GM18505 (cell line): Measurements from ENCODE around the gene PLPP2.
"Not testable (repeated sequence)": the region's sequence is repeated elsewhere in the genome, so short reads cannot be mapped to it uniquely, and the experiment has no call there.

ENCODE experiments used
- ATAC-seq: cut with Tn5 transposase; IDR thresholded peaks from one replicate; pipeline ENCODE4 v1.9.1; 2021; ENCODE audit not compliant: unreplicated experiment
- POLR2A ChIP-seq: IDR thresholded peaks from 4 replicates; pipeline ENCODE4 v1.6.1; 2011; ENCODE audit warnings: borderline replicate concordance; ENCODE audit not compliant: insufficient read depth, insufficient read length; ENCODE audit errors: extremely low read depth

PLPP2 gene

DNA sequence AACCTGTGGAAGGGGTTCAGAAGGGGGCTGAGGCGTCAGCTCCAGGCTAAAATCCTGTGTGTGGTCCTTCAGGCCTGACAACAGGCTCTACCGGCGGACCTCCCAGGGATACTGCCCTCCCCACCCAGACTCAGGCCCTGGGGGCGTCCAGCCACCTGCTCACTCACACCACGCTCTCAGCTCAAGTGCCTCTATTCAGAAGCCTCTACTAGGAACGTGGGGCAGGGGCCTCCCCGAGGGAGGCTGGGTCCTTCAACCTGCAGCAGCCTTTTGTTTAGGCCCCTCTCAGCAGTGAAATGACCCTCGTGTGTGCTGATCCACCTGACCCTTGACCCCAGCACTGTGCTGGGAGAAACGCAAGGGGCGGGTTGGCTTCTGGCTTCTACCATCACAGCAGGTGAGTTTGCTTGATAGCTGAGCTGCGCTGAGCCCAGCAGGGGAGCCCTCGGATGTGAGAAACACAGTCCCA, 10.6 kb downstream of the PLPP2 start:
- no peak for TF ChIP-seq POLR2A
- ATAC-seq = no peak

DNA sequence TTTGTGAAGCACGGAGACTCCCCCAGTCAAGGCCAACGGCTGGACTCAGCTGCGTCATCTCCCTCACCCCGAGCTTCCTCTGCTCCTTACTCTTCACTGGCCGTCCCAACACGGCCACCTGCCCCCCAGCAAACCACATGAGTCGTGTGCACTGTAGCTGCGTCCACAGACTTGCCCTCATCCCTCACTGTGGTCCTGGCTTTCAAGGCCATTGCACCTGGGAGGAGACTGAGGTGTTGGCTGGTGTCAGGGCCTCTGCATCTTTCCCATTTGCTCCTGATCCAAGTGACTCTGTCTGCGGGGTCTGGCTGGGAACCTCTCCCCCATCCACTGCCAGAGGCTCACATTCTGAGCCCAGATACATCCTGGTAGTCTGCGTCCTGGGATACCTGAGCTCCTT, 11.5 kb downstream of the PLPP2 start:
- TF ChIP-seq POLR2A = no peak
- ATAC-seq = no peak

DNA sequence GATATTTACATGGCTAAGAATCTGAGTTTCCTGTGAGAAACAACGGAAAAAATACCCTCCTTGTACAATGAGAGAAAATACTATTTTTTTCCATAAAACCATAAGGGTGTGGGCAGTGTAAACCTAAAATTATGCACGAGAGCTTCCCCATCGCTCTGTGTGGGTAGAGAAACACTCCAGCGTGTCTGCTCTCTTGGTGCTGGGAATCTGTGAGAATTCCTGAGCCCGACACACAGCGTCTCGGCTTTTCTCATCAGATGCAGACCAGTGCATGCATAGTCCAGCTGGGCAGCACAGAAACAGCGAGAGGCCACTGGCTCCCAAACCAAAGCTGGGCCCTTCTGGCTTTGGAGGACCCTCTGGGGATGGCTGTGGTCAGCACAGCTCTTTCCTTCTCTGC, 12.0 kb downstream of the PLPP2 start:
- ATAC-seq = no peak
- TF ChIP-seq POLR2A = no peak

DNA sequence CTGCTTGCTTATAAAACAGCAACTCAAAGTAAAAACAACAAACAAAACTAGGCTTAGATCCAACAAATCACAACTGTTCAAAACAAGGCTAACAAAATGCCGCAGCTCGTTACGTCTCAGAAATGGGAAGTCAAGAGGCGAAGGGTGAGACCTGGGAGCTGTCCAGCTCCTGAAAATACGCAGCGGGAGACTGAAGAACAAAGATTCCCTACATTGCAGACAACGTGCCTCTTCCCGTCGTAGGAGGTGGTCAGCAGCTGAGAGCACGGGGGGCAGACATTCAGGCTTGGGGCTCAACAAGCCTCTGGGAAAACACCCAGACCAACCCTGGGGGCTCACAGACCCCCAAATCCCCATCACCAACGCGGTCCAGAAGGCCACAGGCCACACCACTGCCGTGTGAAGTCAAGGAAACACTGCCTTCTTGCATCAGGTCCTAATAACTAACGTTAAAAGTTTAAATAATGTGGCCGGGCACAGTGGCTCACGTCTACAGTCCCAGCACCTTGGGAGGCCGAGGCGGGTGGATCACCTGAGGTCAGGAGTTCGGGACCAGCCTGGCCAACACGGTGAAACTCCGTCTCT, 13.5 kb downstream of the PLPP2 start:
- no peak for TF ChIP-seq POLR2A
- ATAC-seq = no peak

DNA sequence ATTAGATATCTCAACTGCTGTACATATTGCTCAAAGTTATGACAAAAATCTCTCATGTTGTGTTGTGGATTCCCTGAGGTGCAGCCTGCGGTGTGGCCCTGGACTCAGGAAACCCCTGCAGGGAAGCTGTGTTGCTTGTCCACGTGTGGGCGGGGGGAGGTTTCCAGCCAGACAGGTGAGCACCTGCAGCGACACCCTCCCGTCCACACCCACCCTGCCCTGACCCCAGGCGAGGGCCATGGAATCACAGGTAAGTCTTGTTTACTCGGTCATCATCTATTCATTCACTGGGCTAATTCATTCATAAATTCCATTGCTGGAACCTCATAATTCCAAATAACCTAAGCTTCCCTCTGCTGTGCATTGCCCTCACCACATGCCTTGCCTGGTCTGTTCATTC, 14.1 kb downstream of the PLPP2 start:
- no peak for TF ChIP-seq POLR2A
- no peak for ATAC-seq

DNA sequence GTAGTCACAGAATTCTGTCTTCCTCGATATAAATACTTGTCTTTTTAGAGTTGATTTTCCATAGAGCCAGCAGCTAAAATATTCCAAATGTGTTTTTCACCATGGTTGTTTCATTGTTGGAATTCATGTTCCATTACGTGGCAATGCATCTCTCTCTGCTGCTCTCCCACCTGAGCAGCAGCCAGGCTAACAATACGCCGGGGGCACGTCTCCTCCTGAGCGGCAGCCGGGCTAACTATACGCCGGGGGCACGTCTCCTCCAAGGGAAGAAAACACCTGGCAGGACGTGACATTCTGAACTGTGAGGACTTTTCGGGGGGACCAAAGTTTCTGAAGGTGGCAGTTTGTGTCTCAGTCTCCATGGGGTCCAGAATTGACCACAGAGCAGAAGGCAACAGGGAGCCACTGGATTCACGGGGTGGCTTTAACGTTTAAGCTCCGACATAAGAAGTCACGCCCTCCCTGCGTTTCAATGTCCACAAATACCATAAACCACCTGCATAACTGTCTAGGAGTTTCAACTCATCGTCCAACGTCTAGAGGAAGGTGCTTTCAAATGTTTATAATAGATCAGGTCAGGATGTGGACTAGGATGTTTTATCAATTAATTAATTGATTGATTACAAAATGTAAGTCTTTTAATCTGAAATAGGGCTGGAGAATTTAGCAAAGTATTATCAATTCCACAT, 15.1 kb downstream of the PLPP2 start:
- no peak for ATAC-seq
- no peak for TF ChIP-seq POLR2A

DNA sequence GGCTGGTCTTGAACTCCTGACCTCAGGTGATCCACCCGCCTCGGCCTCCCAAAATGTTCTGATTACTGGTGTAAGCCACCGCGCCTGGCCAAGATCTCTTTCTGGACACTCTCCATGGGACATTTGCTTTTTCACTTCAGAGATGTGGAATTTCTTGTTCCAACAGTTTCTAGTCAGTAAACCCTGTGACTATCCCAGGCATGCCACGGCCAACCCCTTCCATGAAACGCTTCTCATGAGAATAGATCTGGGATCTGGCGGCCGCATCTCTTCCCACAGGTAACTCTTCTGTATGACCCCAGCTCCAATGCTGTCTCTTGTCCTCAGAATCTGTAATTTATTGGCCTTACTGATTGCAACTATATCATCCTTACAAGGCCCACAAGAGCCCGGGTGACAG, 16.2 kb downstream of the PLPP2 start:
- ATAC-seq = no peak
- no peak for TF ChIP-seq POLR2A

DNA sequence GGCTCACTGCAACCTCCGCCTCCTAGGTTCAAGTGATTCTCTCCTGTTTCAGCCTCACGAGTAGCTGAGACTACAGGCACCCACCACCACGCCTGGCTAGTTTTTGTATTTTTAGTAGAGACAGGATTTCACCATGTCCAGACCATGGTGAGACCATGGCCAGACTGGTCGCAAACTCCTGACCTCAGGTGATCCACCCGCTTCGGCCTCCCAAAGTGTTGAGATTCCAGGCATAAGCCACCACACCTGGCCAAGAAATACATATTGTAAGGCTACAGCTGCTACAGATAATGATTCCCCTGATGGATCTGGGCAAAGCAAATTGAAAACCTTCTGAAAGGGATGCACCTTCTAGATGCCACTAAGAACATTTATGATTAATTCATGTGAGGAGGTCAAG, 17.8 kb downstream of the PLPP2 start:
- TF ChIP-seq POLR2A = no peak

DNA sequence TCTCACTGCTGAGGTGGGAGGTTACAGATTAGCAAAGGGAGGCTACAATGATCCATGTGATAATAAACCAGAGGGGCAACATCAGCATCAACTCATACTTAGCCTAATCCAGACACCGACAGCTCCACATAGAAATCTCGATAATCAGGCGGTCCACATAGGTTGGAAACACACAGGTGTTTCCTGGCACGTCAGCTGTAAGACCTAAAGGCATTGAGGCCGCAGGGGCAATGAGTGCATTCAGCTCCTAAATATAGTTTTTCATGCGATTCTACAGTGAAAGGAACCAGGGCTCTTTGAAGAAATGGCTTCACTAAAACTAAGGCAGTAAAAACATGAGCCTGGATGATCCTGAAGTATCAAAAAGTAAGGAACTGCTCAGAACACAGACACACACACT, 19.3 kb downstream of the PLPP2 start:
- no peak for ATAC-seq
- no peak for TF ChIP-seq POLR2A

More for the DNA sequence above, 17.8 kb downstream of the PLPP2 start:
- no peak for ATAC-seq

DNA sequence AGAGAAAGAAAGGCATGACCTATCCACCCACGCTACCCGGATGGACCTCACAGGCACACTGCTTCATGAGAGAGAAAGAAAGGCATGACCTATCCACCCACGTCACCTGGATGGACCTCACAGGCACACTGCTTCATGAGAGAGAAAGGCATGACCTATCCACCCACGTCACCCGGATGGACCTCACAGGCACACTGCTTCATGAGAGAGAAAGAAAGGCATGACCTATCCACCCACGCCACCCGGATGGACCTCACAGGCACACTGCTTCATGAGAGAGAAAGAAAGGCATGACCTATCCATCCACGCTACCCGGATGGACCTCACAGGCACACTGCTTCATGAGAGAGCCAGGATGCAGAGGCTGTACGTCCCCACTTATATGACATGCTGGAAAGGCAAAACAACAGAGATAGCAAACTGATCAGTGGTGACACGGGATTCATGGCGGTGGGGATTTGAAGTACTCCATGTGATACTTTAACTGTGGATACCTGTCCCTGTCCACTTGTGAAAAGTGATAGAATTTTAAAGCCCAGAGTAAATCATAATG, 20.4 kb downstream of the PLPP2 start:
- not testable (repeated sequence) for ATAC-seq

DNA sequence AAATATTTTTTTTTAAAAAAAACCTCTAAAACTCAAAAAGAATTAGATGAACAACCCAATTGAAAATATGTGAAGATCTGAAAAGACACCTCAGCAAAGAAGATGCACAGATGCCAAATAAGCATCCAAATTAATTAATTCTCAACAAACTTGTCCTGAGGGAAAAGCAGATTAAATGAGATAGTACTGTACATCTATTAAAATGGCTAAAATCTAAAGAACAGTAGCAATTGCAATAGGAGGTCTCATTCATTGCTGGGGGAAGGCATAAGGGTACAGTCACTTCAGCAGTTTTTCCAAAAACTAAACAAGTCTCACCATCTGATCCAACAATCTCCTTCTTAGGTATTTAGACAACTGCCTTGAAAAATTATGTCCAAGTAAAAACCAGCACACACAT, 22.0 kb downstream of the PLPP2 start:
- no peak for TF ChIP-seq POLR2A
- ATAC-seq = no peak

DNA sequence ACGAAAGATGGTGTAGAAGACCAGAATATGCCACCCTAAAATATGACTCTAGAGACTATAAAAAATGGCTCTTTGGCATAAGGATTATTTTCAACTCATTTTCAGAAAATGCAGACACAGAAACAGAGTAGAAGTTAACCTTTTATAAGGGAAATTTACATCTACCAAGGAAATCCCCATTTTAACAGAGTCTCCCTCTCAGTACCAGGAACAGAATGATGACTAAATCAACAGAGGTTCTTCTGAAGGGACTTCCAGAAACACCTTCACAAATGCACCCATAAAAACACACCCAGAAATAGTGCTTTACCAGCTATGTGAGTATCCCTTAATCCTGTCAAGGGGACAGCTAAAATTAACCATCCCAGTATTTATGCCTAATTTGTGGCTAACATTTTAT, 29.1 kb downstream of the PLPP2 start:
- no peak for TF ChIP-seq POLR2A
- ATAC-seq = no peak

DNA sequence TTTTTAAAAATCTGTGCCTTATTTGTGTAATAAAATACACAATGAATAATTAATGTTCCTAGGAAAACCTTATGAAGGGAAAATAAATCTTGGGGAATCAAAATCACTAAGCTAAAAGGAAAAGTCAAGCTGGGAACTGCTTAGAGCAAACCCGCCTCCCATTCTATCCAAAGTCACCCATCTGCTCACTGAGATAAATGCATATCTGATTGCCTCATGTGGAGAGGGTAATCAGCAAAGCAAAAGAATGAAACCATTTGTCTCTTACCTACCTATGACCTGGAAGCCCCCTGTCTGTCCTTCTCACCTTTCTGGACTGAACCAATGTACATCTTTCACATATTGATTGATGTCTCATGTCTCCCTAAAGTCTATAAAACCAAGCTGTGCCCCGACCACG, 34.4 kb downstream of the PLPP2 start:
- not testable (repeated sequence) for ATAC-seq

DNA sequence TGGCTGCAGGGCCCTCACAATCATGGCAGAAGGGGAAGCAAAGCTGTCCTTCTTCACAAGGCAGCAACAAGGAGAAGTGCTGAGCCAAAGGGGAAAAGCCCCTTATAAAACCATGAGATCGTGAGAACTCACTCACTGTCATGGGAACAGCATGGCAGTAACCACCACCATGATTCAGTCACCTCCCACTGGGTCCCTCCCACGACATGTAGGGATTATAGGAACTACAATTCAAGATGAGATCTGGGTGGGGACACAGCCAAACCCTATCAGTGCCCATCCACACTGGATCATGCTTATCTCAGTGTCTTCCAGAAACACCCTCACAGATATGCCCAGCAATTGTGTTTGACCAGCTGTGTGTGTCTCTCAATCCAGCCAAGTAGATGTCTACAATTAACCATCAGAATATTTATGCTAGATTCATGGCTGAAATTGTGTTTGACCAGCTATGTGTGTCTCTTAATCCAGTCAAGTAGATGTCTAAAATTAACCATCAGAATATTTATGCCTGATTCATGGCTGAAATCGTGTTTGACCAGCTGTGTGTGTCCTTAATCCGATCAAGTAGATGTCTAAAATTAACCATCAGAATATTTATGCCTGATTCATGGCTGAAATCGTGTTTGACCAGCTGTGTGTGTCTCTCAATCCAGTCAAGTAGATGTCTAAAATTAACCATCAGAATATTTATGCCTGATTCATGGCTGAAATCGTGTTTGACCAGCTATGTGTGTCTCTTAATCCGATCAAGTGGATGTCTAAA, 38.6 kb downstream of the PLPP2 start:
- ATAC-seq = not testable (repeated sequence)

DNA sequence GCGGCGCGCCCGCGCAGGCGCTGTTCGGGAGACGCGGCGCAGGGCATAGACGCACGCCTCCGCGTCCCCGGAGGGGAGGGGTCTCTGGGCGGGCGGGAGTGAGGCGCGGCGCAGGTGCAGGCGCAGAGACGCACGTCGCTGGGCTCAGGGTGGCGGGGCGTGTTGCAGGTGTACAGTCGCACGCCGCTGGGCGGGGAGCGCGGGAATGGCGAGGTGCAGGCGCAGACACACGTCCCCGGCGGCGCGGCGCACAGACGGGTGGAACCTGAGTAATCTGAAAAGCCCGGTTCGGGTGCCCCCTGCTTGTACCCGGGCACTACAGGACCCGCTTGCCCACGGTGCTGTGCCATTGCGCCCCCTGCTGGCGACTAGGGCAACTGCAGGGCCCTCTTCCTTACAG, 44.7 kb downstream of the PLPP2 start:
- ATAC-seq = no peak
- no peak for TF ChIP-seq POLR2A

DNA sequence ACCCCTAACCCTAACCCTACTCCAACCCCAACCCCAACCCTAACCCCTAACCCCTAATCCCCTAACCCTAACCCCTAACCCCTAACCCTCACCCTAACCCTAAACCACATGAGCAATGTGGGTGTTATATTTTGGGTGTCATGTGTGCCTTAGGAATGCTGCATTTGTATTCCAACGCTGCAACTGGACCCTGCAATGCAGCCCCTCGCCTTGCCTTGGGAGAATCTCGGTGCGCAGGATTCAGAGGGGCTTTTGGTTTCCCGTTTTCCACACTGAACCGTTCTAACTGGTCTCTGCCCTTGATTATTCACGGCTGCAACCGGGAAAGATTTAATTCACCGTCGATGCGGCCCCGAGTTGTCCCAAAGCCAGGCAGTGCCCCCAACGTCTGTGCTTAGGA, 45.3 kb downstream of the PLPP2 start:
- ATAC-seq = not testable (repeated sequence)
